H1 (cell line): ENCODE measurements around the gene RNF208. TPM values are rescaled to one million over a fixed set of nuclear protein-coding genes. Genes with fewer than 3 reads are reported as not detected.

ENCODE experiments used
- CTCF ChIA-PET: fragments of 300-600 bp; sonication (Branson Sonifier 250); formaldehyde crosslinking; loops from one replicate; lab custom pipeline; 2021; ENCODE audit not compliant: partially characterized antibody; lab: Charles Lee
- POLR2A ChIA-PET: fragments of 300-600 bp; sonication (Branson Sonifier 250); formaldehyde crosslinking; loops from one replicate; lab custom pipeline; 2021; ENCODE audit warnings: inconsistent platforms; ENCODE audit not compliant: partially characterized antibody; lab: Charles Lee
- DNase-seq, 2 experiments: peaks; one replicate each; pipeline versions ENCODE4 v3.0.0 to v3.0.0-alpha.2; 2010 to 2022; ENCODE audit warnings: low spot score in 2 of 2, low read depth in 1 of 2, mixed read lengths in 1 of 2
- FAIRE-seq: peaks from 2 replicates; lab custom pipeline; 2011; peaks lifted over from hg19 to GRCh38; lab: Jason Lieb, UNC
- H2AFZ ChIP-seq: 2 replicates; pipeline ENCODE4 v1.8.1; 2012; ENCODE audit warnings: low read length, inconsistent platforms
- H2AK5ac ChIP-seq: 2 replicates; pipeline ENCODE4 v1.6.1; 2013; ENCODE audit warnings: low read depth, low read length
- H2BK120ac ChIP-seq: replicated peaks from 2 replicates; pipeline ENCODE3; 2013; ENCODE audit warnings: low read depth, low read length, inconsistent platforms
- H2BK12ac ChIP-seq: 2 replicates; pipeline ENCODE4 v1.6.1; 2013; ENCODE audit warnings: low read depth, low read length
- H2BK15ac ChIP-seq: 2 replicates; pipeline ENCODE4 v1.6.1; 2013; ENCODE audit warnings: low read length
- H2BK20ac ChIP-seq: 2 replicates; pipeline ENCODE4 v1.6.1; 2013; ENCODE audit warnings: low read length
- H2BK5ac ChIP-seq: 2 replicates; pipeline ENCODE4 v1.6.1; 2013; ENCODE audit warnings: low read depth, low read length
- H3K14ac ChIP-seq: 2 replicates; pipeline ENCODE4 v1.6.1; 2013; ENCODE audit warnings: inconsistent platforms; ENCODE audit not compliant: insufficient read length
- H3K18ac ChIP-seq: 2 replicates; pipeline ENCODE4 v1.6.1; 2013; ENCODE audit warnings: low read length; ENCODE audit errors: extremely low read depth
- H3K23ac ChIP-seq: 2 replicates; pipeline ENCODE4 v1.6.1; 2013; ENCODE audit warnings: inconsistent platforms; ENCODE audit not compliant: insufficient read length
- H3K23me2 ChIP-seq: 2 replicates; pipeline ENCODE4 v1.6.1; 2013; ENCODE audit warnings: low read depth, low read length
- H3K27ac ChIP-seq: 2 replicates; pipeline ENCODE4 v1.6.1; 2011; ENCODE audit warnings: low read depth, low read length, inconsistent platforms
- H3K27me3 ChIP-seq, 4 experiments: replicated peaks in 1 of 4; 1 replicate in 1 of 4; 2 replicates in 3 of 4; pipeline versions ENCODE4 v1.6.1 to v1.8.1; 2011 to 2013; ENCODE audit warnings: low read length in 3 of 4, mild to moderate bottlenecking in 3 of 4, inconsistent platforms in 2 of 4, mixed read lengths in 2 of 4, moderate library complexity in 1 of 4; ENCODE audit not compliant: control insufficient read depth in 3 of 4, insufficient read depth in 3 of 4; ENCODE audit errors: extremely low read depth in 1 of 4
- H3K36me3 ChIP-seq, 4 experiments: 2 replicates each; pipeline versions ENCODE4 v1.6.1 to v1.8.1; 2011 to 2013; ENCODE audit warnings: mild to moderate bottlenecking in 4 of 4, low read length in 3 of 4, moderate library complexity in 2 of 4, control low read depth in 1 of 4, inconsistent platforms in 1 of 4; ENCODE audit not compliant: insufficient read depth in 4 of 4, control insufficient read depth in 2 of 4
- H3K4ac ChIP-seq: replicated peaks from 2 replicates; pipeline ENCODE3; 2013; ENCODE audit warnings: low read length, low read depth, mixed read lengths, inconsistent platforms; ENCODE audit not compliant: insufficient read length
- H3K4me1 ChIP-seq, 4 experiments: replicated peaks in 1 of 4; 1 replicate in 1 of 4; 2 replicates in 3 of 4; pipeline versions ENCODE4 v1.6.1 to v1.8.1; 2011 to 2013; ENCODE audit warnings: low read length in 3 of 4, inconsistent platforms in 2 of 4, mixed read lengths in 1 of 4; ENCODE audit not compliant: insufficient read depth in 4 of 4, control insufficient read depth in 3 of 4
- H3K4me2 ChIP-seq, 2 experiments: 2 replicates each; pipeline versions ENCODE4 v1.6.1 to v1.8.1; 2011 to 2013; ENCODE audit warnings: low read depth in 2 of 2, low read length in 2 of 2, control low read depth in 1 of 2, inconsistent platforms in 1 of 2, mild to moderate bottlenecking in 1 of 2; ENCODE audit not compliant: insufficient read depth in 1 of 2
- H3K4me3 ChIP-seq, 4 experiments: fragments of 200-600, 300-600 bp in 1 of 4; sonication (generic), shearing (Covaris generic), sonication (Bioruptor Twin) in 1 of 4; 2 replicates each; pipeline versions ENCODE4 v1.5.1 to v1.8.1; 2011 to 2016; ENCODE audit warnings: low read length in 4 of 4, low read depth in 3 of 4, control low read depth in 2 of 4, inconsistent platforms in 2 of 4, mild to moderate bottlenecking in 2 of 4, mixed read lengths in 1 of 4, moderate library complexity in 1 of 4; ENCODE audit not compliant: insufficient read depth in 2 of 4; ENCODE audit errors: extremely low read depth in 1 of 4
- H3K56ac ChIP-seq: replicated peaks from 2 replicates; pipeline ENCODE3; 2013; ENCODE audit warnings: low read depth, mild to moderate bottlenecking, mixed read lengths, low read length, inconsistent platforms; ENCODE audit not compliant: insufficient read length
- H3K79me1 ChIP-seq: 2 replicates; pipeline ENCODE4 v1.6.1; 2013; ENCODE audit warnings: low read depth, low read length, control low read depth
- H3K79me2 ChIP-seq, 2 experiments: 2 replicates each; pipeline versions ENCODE4 v1.6.1 to v1.8.1; 2012 to 2013; ENCODE audit warnings: low read length in 2 of 2, mild to moderate bottlenecking in 2 of 2, inconsistent platforms in 1 of 2; ENCODE audit not compliant: insufficient read depth in 2 of 2, control insufficient read depth in 1 of 2
- H3K9ac ChIP-seq, 4 experiments: replicated peaks in 1 of 4; 1 replicate in 1 of 4; 2 replicates in 3 of 4; pipeline versions ENCODE4 v1.6.1 to v1.8.1; 2011 to 2013; ENCODE audit warnings: low read depth in 3 of 4, low read length in 3 of 4, control low read depth in 2 of 4, mild to moderate bottlenecking in 2 of 4, moderate library complexity in 2 of 4, inconsistent platforms in 1 of 4; ENCODE audit errors: extremely low read depth in 1 of 4
- H3K9me3 ChIP-seq, 2 experiments: 2 replicates each; pipeline versions ENCODE4 v1.6.1 to v1.8.1; 2012 to 2013; ENCODE audit warnings: mild to moderate bottlenecking in 2 of 2, moderate library complexity in 2 of 2, control low read depth in 1 of 2, inconsistent platforms in 1 of 2, low read depth in 1 of 2, low read length in 1 of 2, mixed read lengths in 1 of 2; ENCODE audit not compliant: insufficient read depth in 2 of 2
- H4K20me1 ChIP-seq, 2 experiments: replicated peaks in 1 of 2; 2 replicates each; pipeline versions ENCODE3 to v1.8.1; 2011 to 2013; ENCODE audit warnings: inconsistent platforms in 2 of 2, low read length in 2 of 2, mild to moderate bottlenecking in 1 of 2; ENCODE audit not compliant: insufficient read depth in 2 of 2, control insufficient read depth in 1 of 2
- H4K5ac ChIP-seq: 2 replicates; pipeline ENCODE4 v1.6.1; 2013; ENCODE audit warnings: low read length, low read depth, mixed read lengths, inconsistent platforms; ENCODE audit not compliant: insufficient read length
- H4K8ac ChIP-seq: 2 replicates; pipeline ENCODE4 v1.8.0; 2013; ENCODE audit warnings: mild to moderate bottlenecking, moderate library complexity, low read length, inconsistent platforms; ENCODE audit not compliant: insufficient read depth; ENCODE audit errors: extremely low read depth
- H4K91ac ChIP-seq: replicated peaks from 2 replicates; pipeline ENCODE3; 2013; ENCODE audit warnings: low read length, mixed read lengths, inconsistent platforms; ENCODE audit not compliant: insufficient read length
- ATF2 ChIP-seq: IDR thresholded peaks from 2 replicates; pipeline ENCODE4 v1.6.1; 2012; ENCODE audit warnings: low read length, inconsistent platforms
- BACH1 ChIP-seq: IDR thresholded peaks from 2 replicates; pipeline ENCODE4 v1.6.1; 2012; ENCODE audit warnings: low read length, improper control_type of control experiment
- BCL11A ChIP-seq, 2 experiments: IDR thresholded peaks; one replicate each; pipeline ENCODE4 v1.6.1; 2011; ENCODE audit warnings: low read depth in 2 of 2, low read length in 2 of 2, mild to moderate bottlenecking in 2 of 2
- WGBS, 2 experiments: shearing (Covaris generic) in 1 of 2; methylation state at CpG; one replicate each; pipeline versions ENCODE4 v1.1.6 to v1.1.7; 2013 to 2015; ENCODE audit warnings: low lambda C conversion rate in 2 of 2, mixed read lengths in 2 of 2, inconsistent platforms in 1 of 2, low coverage in 1 of 2, missing lambda C conversion rate in 1 of 2; ENCODE audit not compliant: insufficient replicate concordance in 2 of 2, insufficient coverage in 1 of 2, insufficient read length in 1 of 2; ENCODE audit errors: extremely low coverage in 1 of 2, missing lambda C conversion rate in 1 of 2; 5-methylcytosine and 5-hydroxymethylcytosine counted together
- polyA plus RNA-seq, 7 experiments: library from polyadenylated mRNA; depleted of rRNA in 3 of 7; stranded (reverse) in 5 of 7; unstranded in 2 of 7; fragments of >200 nt in 5 of 7; fragments of 200-250 nt in 2 of 7; gene quantifications; 1 replicate in 5 of 7; 2 replicates in 1 of 7; 4 replicates in 1 of 7; pipeline versions ENCODE4 v1.2.1 to v1.2.3, GENCODE V29; 2011 to 2013; ENCODE audit warnings: missing spikeins in 2 of 7, mixed read lengths in 2 of 7
- total RNA-seq: library from RNA; stranded (reverse); fragmentation: NEBNext Ultra II Directional; extraction: Animal tissue kit (Norgen Biotek cat#: 25700); gene quantifications from 2 replicates; pipeline ENCODE4 v1.2.1, GENCODE V29; 2021

The RNF208 gene
- total and polyA plus RNA-seq, 2 of the 8 experiments (the other 6 are each of a cell fraction or from before 2014, with no cell fraction given), result 2.7 to 7.7 TPM

- H2AK5ac ChIP-seq, result no peak overlapping the region
- H4K8ac ChIP-seq, result 0 out of 2 replicates have a peak overlapping the region, but pooled peaks have one; percentile 71
- no peak overlapping the region for H3K23ac ChIP-seq
- FAIRE-seq (no peak), DNase-seq (no peak)
- no peak overlapping the region for H3K9ac ChIP-seq
- no peak overlapping the region for H2AFZ ChIP-seq
- H3K23me2 ChIP-seq, result peaks cover 8% of the 10 kb centered on the region; the same call in 1 of the 2 replicates
- H3K36me3 ChIP-seq, result peaks cover 0 to 4% (median 1%) of the 10 kb centered on the region in 4 experiments; a peak in 2 of 8 replicates
- H4K91ac ChIP-seq, result no peak overlapping the region
- H2BK120ac ChIP-seq, result no peak overlapping the region
- 84% methylated on average over 5 of the region's 9 CpGs; no CpG with 5 or more reads in 1 of the 2 experiments for WGBS, 2 experiments
- H3K18ac ChIP-seq, result no peak overlapping the region
- H2BK20ac ChIP-seq, result no peak overlapping the region
- peaks cover 0 to 30% (median 10%) of the 10 kb centered on the region in 4 experiments; a peak in 6 of 7 replicates for H3K4me1 ChIP-seq
- POLR2A ChIA-PET, result interaction anchor here (0.6 to 11.0 kb wide), 10 partner anchors 9 to 50 kb away, joined by 3 to 107 read pairs (median 16); partner anchors contain the start of genes CYSRT1, NDOR1, RNF224 and TMEM203
- H3K14ac ChIP-seq, result no peak overlapping the region
- H3K27me3 ChIP-seq, result no peaks in the 10 kb centered on the region; a peak in 1 of 7 replicates
- no peak overlapping the region for H2BK12ac ChIP-seq
- TF ChIP-seq ATF2 (no peak), BACH1 (no peak), BCL11A (IDR thresholded peaks at IDR 0.05; ENCODE audit: low read depth in 2 of 2, low read length in 2 of 2) (no peak)
- peaks cover 11% of the 10 kb centered on the region for H3K79me1 ChIP-seq
- H4K5ac ChIP-seq, result no peak overlapping the region
- H3K79me2 ChIP-seq, result peaks cover 0 to 34% of the 10 kb centered on the region in 2 experiments; a peak in 2 of 4 replicates
- H3K9me3 ChIP-seq, result no peaks in the 10 kb centered on the region
- no peak overlapping the region for H3K4ac ChIP-seq
- no peak overlapping the region for H2BK15ac ChIP-seq
- CTCF ChIA-PET, result interaction anchor here (0.7 to 14.0 kb wide), 13 partner anchors 8 to 150 kb away, joined by 3 to 204 read pairs (median 5); partner anchors contain the start of genes CYSRT1, LRRC26, NDOR1 and NELFB
- H3K4me3 ChIP-seq, result no peak overlapping the region
- H3K4me2 ChIP-seq, result no peak overlapping the region; a peak in 1 of 4 replicates
- no peak overlapping the region for H3K27ac ChIP-seq
- H2BK5ac ChIP-seq, result no peak overlapping the region
- peaks cover 15 to 33% of the 10 kb centered on the region in 2 experiments for H4K20me1 ChIP-seq
- no peak overlapping the region for H3K56ac ChIP-seq
Measured at GRCh38 chr9:137190315-137190856, 31.7 kb downstream of the RNF208 start.
